ENCODE data around the gene DRD4.

- TF ChIP-seq POLR2A (IDR thresholded peaks at IDR 0.05) = no peak
- no peak for TF ChIP-seq CTCF (IDR thresholded peaks at IDR 0.05 in 4 of 5, conservative IDR thresholded peaks at IDR 0.05 in 1 of 5)
Measured at GRCh38 chr11:650482-650881, 13.4 kb downstream of the DRD4 start.
